ENCODE data around the gene ITGAD.

ITGAD gene

GRCh38 chr16:31401436-31401835 is 8.3 kb downstream of the ITGAD start:
- DNase-seq (ENCODE audit: low read depth) = no peak
- no peak for TF ChIP-seq POLR2A (IDR thresholded peaks at IDR 0.05; ENCODE audit: extremely low read depth, insufficient read length)
- no peak for TF ChIP-seq CTCF (IDR thresholded peaks at IDR 0.05; ENCODE audit: low read depth, low read length)
- TF ChIP-seq MAX (IDR thresholded peaks at IDR 0.05; ENCODE audit: low read depth, low read length) = no peak
- no peak for TF ChIP-seq MYC (IDR thresholded peaks at IDR 0.05; ENCODE audit: low read depth, low read length)
- H3K4me3 ChIP-seq (ENCODE audit: low read depth, low read length) = no peak overlapping the region

GRCh38 chr16:31402687-31403086 is 9.6 kb downstream of the ITGAD start:
- no peak overlapping the region for H3K4me3 ChIP-seq (ENCODE audit: low read depth, low read length)
- no peak for TF ChIP-seq POLR2A (IDR thresholded peaks at IDR 0.05; ENCODE audit: extremely low read depth, insufficient read length)
- no peak for TF ChIP-seq MYC (IDR thresholded peaks at IDR 0.05; ENCODE audit: low read depth, low read length)
- TF ChIP-seq MAX (IDR thresholded peaks at IDR 0.05; ENCODE audit: low read depth, low read length) = no peak
- TF ChIP-seq CTCF (IDR thresholded peaks at IDR 0.05; ENCODE audit: low read depth, low read length) = no peak
- DNase-seq (ENCODE audit: low read depth) = peak; percentile 66

GRCh38 chr16:31403590-31404352 is 10.6 kb downstream of the ITGAD start:
- no peak overlapping the region for H3K4me3 ChIP-seq (ENCODE audit: low read depth, low read length)
- TF ChIP-seq POLR2A (IDR thresholded peaks at IDR 0.05; ENCODE audit: extremely low read depth, insufficient read length) = no peak
- no peak for TF ChIP-seq MAX (IDR thresholded peaks at IDR 0.05; ENCODE audit: low read depth, low read length)
- no peak for TF ChIP-seq MYC (IDR thresholded peaks at IDR 0.05; ENCODE audit: low read depth, low read length)
- no peak for TF ChIP-seq CTCF (IDR thresholded peaks at IDR 0.05; ENCODE audit: low read depth, low read length)
- DNase-seq (ENCODE audit: low read depth) = no peak

GRCh38 chr16:31404353-31405064 is 11.4 kb downstream of the ITGAD start:
- TF ChIP-seq MYC (IDR thresholded peaks at IDR 0.05; ENCODE audit: low read depth, low read length) (no peak), CTCF (IDR thresholded peaks at IDR 0.05; ENCODE audit: low read depth, low read length) (no peak), MAX (IDR thresholded peaks at IDR 0.05; ENCODE audit: low read depth, low read length) (no peak), POLR2A (IDR thresholded peaks at IDR 0.05; ENCODE audit: extremely low read depth, insufficient read length) (no peak)
- H3K4me3 ChIP-seq (ENCODE audit: low read depth, low read length) = no peak overlapping the region
- peak; percentile 18 for DNase-seq (ENCODE audit: low read depth)

- DNase-seq (ENCODE audit: low read depth) = no peak
- TF ChIP-seq CTCF (IDR thresholded peaks at IDR 0.05; ENCODE audit: low read depth, low read length) = no peak
- no peak for TF ChIP-seq MAX (IDR thresholded peaks at IDR 0.05; ENCODE audit: low read depth, low read length)
- TF ChIP-seq MYC (IDR thresholded peaks at IDR 0.05; ENCODE audit: low read depth, low read length) = no peak
- no peak for TF ChIP-seq POLR2A (IDR thresholded peaks at IDR 0.05; ENCODE audit: extremely low read depth, insufficient read length)
Measured at GRCh38 chr16:31407406-31407805, 14.3 kb downstream of the ITGAD start.

More at GRCh38 chr16:31407406-31407805, 14.3 kb downstream of the ITGAD start:
- H3K4me3 ChIP-seq (ENCODE audit: low read depth, low read length) = no peak overlapping the region
